Measurements from ENCODE around the gene NECAB2.
A peak's percentile ranks its signal among the peaks of the same experiment; 100 is the strongest.

NECAB2 gene

DNA sequence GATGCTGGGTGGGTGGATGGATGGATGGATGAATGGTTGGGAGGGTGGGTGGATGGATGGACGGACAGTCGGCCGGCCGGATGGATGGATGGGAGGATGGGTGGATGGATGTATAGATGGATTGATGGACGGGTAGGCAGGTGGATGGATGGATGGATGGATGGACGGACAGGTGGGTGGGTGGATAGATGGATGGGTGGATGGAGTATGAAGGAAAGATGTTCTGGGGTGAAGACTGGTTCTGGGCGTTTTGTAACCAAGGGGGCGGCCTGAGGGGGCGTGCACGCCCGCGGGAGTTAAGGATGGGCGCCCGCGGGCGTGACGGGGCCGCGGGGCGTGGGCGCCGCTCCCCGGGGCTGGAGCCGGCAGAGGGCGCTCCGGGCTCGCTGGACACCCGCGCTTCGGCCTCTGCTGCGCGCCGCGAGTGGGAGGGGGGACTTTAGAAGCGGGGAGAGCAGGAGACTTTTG is at the start of gene NECAB2:
TSS of gene NECAB2 (plus strand) at position 407 of the 468 bp plus-strand sequence. CDS start 405 bp downstream, outside the sequence.
- Histone ChIP-seq H3K36me3 (ENCODE audit: control insufficient read depth, insufficient read depth, low read length, severe bottlenecking) (peaks cover 25% of the 10 kb centered on the region), H3K4me3 (ENCODE audit: low read length) (no peak within 1 kb of the TSS), H3K9me3 (ENCODE audit: control insufficient read depth, low read length) (no peaks in the 10 kb centered on the region), H3K27me3 (replicated peaks; ENCODE audit: control insufficient read depth, insufficient read depth, low read length) (no peaks in the 10 kb centered on the region), H3K9ac (ENCODE audit: low read length) (no peak within 1 kb of the TSS), H3K4me1 (ENCODE audit: control insufficient read depth, insufficient read depth, low read length) (no peaks in the 10 kb centered on the region)
- peak; percentile 79 for DNase-seq (ENCODE audit: low read depth)

DNA sequence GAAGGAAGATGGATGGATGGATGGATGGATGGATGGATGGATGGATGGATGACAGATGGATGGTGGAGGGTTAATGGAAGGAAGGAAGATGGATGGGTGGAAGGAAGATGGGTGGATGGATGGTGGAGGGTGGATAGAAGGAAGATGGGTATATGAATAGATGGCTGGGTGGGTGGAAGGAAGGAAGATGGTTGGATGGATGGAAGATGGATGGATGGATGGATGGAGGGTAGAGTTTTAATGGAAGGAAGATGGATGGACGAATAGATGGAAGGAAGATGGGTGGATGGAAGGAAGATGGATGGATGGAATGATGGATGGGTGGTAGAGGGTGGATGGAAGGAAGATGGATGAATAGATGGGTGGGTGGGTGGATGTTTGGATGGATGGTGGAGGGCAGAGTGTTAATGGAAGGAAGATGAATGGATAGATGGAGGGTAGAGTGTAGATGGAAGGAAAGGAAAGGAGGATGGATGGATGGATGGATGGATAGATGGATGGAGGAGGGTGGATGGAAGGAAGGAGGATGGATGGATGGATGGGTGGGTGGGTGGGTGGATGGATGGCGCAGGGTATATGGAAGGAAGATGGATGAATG is 47.1 kb upstream of the NECAB2 start:
- DNase-seq (ENCODE audit: low read depth) = no peak
- Histone ChIP-seq H3K9me3 (ENCODE audit: control insufficient read depth, low read length) (no peaks in the 10 kb centered on the region), H3K4me3 (ENCODE audit: low read length) (no peak overlapping the region), H3K9ac (ENCODE audit: low read length) (no peak overlapping the region), H3K27me3 (replicated peaks; ENCODE audit: control insufficient read depth, insufficient read depth, low read length) (no peaks in the 10 kb centered on the region), H3K4me1 (ENCODE audit: control insufficient read depth, insufficient read depth, low read length) (peaks cover under 1% of the 10 kb centered on the region), H3K36me3 (ENCODE audit: control insufficient read depth, insufficient read depth, low read length, severe bottlenecking) (peaks cover 62% of the 10 kb centered on the region)

DNA sequence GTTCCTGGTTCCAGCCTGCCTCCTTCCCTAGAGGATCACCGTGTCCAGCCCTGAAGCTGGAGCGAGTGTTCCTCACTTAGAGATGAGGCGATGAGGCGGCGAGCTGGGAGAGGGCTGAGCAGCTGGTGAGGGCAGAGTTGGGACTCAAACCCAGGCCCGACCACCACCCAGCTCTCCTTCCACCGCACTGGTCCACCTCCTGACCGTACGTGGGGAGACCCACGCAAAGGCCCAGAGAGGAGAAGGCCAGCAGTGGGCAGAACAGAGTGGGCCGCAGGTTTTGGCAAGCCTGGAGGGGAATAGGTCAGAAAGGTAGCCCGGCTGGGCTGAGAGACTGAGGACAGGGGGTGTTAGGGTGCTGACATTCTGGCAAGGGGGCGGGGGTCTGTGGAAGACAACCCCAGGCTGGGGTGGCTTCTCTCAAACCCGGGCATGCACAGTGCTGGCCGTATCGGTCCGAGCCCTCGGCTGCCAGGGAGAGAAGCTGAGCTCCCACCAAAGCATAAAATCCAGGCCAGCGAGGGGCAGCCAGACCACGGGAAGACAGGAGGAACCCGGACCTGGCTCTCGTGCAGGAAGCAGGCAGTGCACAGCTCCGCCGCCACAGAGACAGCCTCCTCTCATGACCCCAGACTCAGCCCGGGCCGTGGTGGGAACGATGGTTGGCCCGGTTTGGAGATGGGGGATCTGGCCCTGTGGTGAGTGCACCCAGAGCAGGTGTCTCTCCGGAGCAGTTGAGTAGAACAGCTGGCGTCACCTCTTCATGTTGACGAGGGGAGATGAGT is 44.3 kb upstream of the NECAB2 start:
- H3K9ac ChIP-seq (ENCODE audit: low read length) = no peak overlapping the region
- H3K4me3 ChIP-seq (ENCODE audit: low read length) = no peak overlapping the region
- H3K27me3 ChIP-seq (replicated peaks; ENCODE audit: control insufficient read depth, insufficient read depth, low read length) = no peaks in the 10 kb centered on the region
- DNase-seq (ENCODE audit: low read depth) = no peak
- peaks cover 38% of the 10 kb centered on the region for H3K36me3 ChIP-seq (ENCODE audit: control insufficient read depth, insufficient read depth, low read length, severe bottlenecking)
- H3K9me3 ChIP-seq (ENCODE audit: control insufficient read depth, low read length) = no peaks in the 10 kb centered on the region
- peaks cover 29% of the 10 kb centered on the region for H3K4me1 ChIP-seq (ENCODE audit: control insufficient read depth, insufficient read depth, low read length)

DNA sequence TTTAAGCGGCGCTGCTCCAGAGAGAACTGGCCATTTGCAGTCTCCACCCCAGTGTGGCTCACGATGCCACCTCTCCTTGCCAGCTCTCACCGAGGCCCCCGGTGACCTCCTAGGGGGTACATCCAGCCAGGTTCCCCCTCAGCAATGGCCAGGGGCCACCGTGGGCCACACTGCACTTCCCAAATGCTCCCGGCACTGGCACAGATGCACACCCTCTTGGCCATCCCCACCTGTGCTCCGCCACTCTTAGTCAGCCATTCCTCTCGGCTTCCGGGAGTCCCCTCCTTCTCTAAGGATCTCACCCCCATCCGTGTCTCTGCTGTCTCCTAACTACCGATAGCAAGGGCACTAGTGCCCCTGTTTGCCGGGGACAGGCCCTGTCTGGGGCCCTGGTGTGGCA is 43.4 kb upstream of the NECAB2 start:
- no peaks in the 10 kb centered on the region for H3K9me3 ChIP-seq (ENCODE audit: control insufficient read depth, low read length)
- peaks cover 29% of the 10 kb centered on the region for H3K36me3 ChIP-seq (ENCODE audit: control insufficient read depth, insufficient read depth, low read length, severe bottlenecking)
- H3K27me3 ChIP-seq (replicated peaks; ENCODE audit: control insufficient read depth, insufficient read depth, low read length) = no peaks in the 10 kb centered on the region
- H3K4me3 ChIP-seq (ENCODE audit: low read length) = no peak overlapping the region
- DNase-seq (ENCODE audit: low read depth) = no peak
- no peak overlapping the region for H3K9ac ChIP-seq (ENCODE audit: low read length)
- peaks cover 30% of the 10 kb centered on the region for H3K4me1 ChIP-seq (ENCODE audit: control insufficient read depth, insufficient read depth, low read length)

DNA sequence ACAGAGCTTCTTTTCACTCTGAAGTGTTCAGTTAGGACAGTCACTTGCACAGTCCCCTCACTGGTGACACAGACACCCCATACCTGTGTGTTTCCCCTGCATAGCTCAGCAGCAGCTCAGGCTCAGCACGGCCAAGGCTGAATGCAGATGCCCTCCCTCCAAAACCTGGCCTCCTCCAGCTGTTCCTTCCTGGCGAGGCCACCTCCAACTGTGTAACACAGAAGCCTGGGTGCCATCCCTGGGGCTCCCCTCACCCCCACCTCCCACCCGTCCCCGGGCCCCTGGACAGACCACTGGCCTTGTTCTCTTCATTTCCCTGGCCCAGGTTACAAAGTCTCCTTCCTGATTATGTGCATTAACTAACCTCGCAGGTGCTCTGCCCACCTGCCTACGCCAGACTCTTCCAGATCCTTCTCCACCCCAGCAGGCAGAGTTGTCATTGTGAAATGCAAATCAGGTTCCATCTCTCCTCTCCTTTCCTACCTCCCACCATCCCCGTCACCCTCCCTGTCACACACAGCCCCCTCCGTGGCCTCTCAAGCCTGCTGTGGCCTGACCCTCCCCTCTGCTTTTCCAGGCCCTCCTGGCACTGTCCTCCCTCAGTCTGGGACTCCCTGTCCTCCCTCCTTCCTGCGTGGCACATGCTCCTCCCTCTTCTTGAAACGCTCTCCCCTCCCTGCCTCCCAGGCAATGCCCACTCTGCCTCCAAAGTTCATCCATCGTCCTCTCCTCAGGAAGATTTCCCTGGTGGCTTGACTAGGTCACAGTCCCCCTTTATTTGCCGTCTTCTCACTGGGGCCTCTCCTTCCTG is 42.7 kb upstream of the NECAB2 start:
- Histone ChIP-seq H3K27me3 (replicated peaks; ENCODE audit: control insufficient read depth, insufficient read depth, low read length) (no peaks in the 10 kb centered on the region), H3K4me3 (ENCODE audit: low read length) (no peak overlapping the region), H3K4me1 (ENCODE audit: control insufficient read depth, insufficient read depth, low read length) (peaks cover 30% of the 10 kb centered on the region), H3K9me3 (ENCODE audit: control insufficient read depth, low read length) (no peaks in the 10 kb centered on the region), H3K9ac (ENCODE audit: low read length) (no peak overlapping the region), H3K36me3 (ENCODE audit: control insufficient read depth, insufficient read depth, low read length, severe bottlenecking) (peaks cover 23% of the 10 kb centered on the region)
- DNase-seq (ENCODE audit: low read depth) = no peak

DNA sequence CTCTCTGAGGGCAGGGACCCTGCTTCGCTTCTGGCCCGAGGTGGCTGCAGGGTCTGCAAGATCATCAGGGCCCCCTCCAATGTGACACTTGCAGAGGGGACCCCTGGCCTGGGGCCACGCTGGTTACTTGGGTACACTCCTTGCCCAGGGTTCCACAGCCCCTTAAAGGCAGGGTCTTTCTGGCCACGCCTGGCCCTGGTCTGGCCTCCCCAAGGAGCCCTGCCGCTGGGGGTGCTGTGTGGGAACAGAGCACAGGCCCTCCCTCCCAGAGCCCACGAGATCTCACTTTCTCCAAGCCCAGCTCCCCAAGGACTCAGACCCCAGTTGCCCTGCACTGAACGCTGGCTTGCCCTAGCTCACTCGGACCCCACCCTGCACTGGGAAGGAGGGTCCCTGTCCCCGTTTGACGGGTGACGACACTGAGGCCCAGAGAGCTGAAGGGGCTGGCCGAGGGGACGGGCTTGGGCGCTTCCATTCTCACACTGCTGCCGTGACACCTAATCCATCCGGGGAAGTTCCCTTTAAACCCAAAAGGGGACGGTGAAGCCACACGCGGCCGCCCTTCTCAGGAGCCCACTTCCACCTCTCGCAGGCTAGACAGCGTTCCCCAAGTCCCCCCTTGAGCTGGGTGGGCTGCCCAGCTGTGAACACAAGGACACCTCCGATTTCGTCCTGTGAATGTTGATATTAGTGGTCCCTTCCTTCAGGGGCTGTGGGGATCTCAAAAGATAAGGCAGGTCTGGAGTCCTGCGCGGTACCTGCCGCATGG is 41.9 kb upstream of the NECAB2 start:
- Histone ChIP-seq H3K4me1 (ENCODE audit: control insufficient read depth, insufficient read depth, low read length) (peaks cover 30% of the 10 kb centered on the region), H3K4me3 (ENCODE audit: low read length) (peak overlapping the region; percentile 43), H3K36me3 (ENCODE audit: control insufficient read depth, insufficient read depth, low read length, severe bottlenecking) (peaks cover 17% of the 10 kb centered on the region), H3K27me3 (replicated peaks; ENCODE audit: control insufficient read depth, insufficient read depth, low read length) (no peaks in the 10 kb centered on the region), H3K9ac (ENCODE audit: low read length) (peak overlapping the region; percentile 55), H3K9me3 (ENCODE audit: control insufficient read depth, low read length) (no peaks in the 10 kb centered on the region)
- DNase-seq (ENCODE audit: low read depth) = no peak

DNA sequence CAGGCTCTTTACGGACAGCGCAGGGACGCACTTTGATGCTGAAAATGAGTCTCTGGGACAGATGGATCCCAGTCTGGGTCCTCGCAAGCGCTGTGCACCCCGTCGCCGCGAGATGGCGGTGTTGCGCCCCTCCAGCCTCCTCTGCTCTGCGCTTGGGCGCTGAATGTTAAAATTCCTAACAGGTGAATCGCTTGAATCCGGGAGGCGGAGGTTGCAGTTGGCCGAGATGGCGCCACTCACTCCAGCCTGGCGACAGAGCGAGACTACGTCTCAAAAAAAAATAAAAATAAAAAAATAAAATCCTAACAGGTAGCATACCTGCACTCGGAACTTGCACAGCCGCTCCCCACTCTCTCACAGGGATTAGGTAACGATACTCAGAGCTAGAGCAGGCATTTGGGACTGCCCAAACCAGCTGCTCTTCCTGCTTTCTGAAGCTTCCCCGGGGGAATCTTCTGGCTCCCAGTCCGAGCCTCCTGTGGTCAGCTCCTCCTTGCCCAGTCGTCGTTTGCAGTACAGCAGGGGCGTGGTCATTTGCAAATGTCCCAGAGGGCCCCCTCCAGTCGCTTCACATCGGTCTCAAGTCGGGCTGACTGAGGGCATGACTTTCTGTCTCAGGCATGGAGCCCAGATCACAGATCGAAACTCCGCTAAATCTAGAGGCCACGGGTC is 41.2 kb upstream of the NECAB2 start:
- H3K27me3 ChIP-seq (replicated peaks; ENCODE audit: control insufficient read depth, insufficient read depth, low read length) = no peaks in the 10 kb centered on the region
- peak overlapping the region; percentile 55 for H3K9ac ChIP-seq (ENCODE audit: low read length)
- DNase-seq (ENCODE audit: low read depth) = peak; percentile 80
- H3K4me3 ChIP-seq (ENCODE audit: low read length) = peak overlapping the region; percentile 43
- H3K4me1 ChIP-seq (ENCODE audit: control insufficient read depth, insufficient read depth, low read length) = peaks cover 30% of the 10 kb centered on the region
- no peaks in the 10 kb centered on the region for H3K9me3 ChIP-seq (ENCODE audit: control insufficient read depth, low read length)
- peaks cover 12% of the 10 kb centered on the region for H3K36me3 ChIP-seq (ENCODE audit: control insufficient read depth, insufficient read depth, low read length, severe bottlenecking)

DNA sequence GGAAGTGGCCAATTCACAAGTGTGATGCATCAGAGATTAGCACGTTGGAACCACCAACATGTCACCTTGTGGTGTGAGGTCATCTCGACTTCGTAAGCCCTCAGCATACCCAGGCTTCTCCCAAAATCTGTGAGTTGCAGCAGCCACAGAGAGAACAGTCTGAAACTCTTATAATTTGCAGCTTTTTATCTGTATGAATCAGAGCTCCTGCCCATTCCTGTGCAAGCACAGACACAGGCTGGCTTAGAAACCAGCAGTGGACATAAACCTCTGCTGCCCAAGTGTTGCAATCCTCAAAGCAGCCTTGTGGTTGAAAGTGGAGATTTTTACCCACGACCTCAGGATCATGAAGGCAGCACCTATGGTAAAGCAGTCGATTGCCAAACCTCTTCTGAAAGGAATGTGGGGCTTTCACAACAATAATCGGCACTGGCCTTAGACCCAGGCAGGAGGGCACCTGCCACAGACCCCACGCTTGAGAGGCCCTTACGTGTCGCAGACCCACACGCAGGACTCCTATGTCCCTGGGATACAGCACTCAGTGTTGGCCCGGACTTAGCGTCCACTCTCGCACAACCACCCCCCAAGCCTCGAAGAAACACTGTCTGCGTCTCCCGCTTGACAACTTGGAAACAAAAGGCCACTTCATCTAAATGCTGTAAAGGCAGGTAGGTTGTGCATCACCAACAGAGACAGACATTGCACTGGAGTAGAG is 39.5 kb upstream of the NECAB2 start:
- H3K9me3 ChIP-seq (ENCODE audit: control insufficient read depth, low read length) = no peaks in the 10 kb centered on the region
- H3K4me3 ChIP-seq (ENCODE audit: low read length) = no peak overlapping the region
- peaks cover under 1% of the 10 kb centered on the region for H3K27me3 ChIP-seq (replicated peaks; ENCODE audit: control insufficient read depth, insufficient read depth, low read length)
- H3K4me1 ChIP-seq (ENCODE audit: control insufficient read depth, insufficient read depth, low read length) = peaks cover 31% of the 10 kb centered on the region
- DNase-seq (ENCODE audit: low read depth) = peak; percentile 81
- peaks cover 8% of the 10 kb centered on the region for H3K36me3 ChIP-seq (ENCODE audit: control insufficient read depth, insufficient read depth, low read length, severe bottlenecking)
- H3K9ac ChIP-seq (ENCODE audit: low read length) = no peak overlapping the region

DNA sequence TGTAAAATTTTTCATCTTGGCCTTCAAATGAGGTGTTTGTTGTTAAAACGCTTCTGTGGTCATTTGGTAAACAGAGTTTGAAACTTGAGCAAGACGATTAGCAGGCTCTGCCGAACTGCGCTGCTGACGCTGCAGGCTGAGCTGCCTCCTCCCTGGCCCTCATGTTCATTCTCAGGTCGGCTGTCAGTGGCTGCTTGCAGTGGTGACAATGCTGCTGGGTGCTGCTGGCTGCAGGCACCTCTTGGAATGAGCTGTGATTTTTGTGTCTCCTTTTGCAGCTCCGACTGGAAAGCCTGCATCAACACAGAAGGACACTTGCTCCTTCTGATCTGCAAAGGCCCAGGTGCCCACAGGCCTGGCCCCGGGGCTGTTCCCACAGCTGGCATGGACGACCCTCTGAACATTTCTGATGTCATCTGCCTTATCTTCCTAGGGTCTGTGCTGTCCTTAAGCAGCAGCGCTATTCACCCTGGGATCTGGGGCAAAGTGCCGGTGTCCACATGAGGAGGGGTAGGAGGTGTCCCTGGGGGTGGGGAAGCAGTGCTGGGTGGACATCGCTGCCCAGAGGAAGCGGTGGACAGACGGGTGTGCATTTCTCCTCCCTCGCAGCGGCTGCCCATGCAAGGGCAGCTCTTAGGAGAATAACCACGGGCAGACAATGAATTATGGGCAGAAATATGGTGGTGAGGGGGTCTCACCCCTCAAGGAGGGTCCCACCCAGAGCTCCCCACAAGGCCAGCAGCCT is 38.1 kb upstream of the NECAB2 start:
- Histone ChIP-seq H3K36me3 (ENCODE audit: control insufficient read depth, insufficient read depth, low read length, severe bottlenecking) (peaks cover under 1% of the 10 kb centered on the region), H3K9me3 (ENCODE audit: control insufficient read depth, low read length) (no peaks in the 10 kb centered on the region), H3K27me3 (replicated peaks; ENCODE audit: control insufficient read depth, insufficient read depth, low read length) (peaks cover 7% of the 10 kb centered on the region), H3K4me3 (ENCODE audit: low read length) (no peak overlapping the region), H3K9ac (ENCODE audit: low read length) (no peak overlapping the region), H3K4me1 (ENCODE audit: control insufficient read depth, insufficient read depth, low read length) (peaks cover 39% of the 10 kb centered on the region)
- no peak for DNase-seq (ENCODE audit: low read depth)
